GM18508 (cell line): ENCODE results near the gene NAA38.

ENCODE experiments used
- ATAC-seq: cut with Tn5 transposase; IDR thresholded peaks from one replicate; pipeline ENCODE4 v1.9.1; 2021; ENCODE audit warnings: moderate number of reproducible peaks; ENCODE audit not compliant: insufficient read depth, unreplicated experiment

The NAA38 gene, protein sequence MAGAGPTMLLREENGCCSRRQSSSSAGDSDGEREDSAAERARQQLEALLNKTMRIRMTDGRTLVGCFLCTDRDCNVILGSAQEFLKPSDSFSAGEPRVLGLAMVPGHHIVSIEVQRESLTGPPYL

DNA sequence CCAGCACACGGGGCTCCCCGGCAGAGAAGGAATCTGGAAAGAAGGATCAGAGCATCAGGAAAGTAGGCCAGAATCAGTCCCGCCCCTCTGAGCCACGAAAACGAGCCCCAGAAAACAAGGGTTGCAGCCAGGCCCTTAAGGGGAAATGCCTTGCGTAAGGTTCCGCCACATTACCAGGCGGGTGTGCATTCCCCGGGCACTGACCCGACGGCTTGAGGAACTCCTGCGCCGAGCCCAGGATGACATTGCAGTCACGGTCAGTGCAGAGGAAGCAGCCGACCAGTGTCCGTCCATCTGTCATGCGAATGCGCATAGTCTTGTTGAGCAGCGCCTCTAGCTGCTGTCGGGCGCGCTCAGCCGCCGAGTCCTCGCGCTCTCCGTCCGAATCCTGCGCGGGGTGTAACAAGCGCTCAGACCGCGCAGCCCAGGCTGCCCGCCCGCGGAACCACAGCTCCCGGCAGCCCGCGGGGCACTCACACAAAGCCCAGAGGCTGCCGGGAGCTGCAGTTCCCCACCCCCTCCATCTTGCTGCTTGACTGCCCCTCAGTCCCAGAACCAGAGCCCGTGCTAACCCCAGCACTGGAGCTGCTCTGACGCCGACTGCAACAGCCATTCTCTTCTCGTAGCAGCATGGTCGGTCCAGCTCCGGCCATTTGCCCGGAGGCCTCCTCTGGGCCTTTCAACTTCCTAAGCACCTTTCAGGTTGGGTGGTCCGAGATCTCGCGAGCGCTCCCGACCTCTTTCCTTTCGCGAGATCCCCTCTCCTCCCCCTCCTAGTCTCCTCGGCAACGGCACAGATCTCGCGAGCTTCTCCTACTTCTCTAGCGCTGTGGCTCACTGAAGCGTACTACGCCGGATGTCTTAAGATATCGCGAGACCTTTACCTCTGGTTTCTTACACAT lies at the start of gene NAA38:
TSS of gene NAA38 (minus strand) at position 749 of the 902 bp plus-strand sequence. CDS start at position 653, 96 bp downstream.
- ATAC-seq, result peak; percentile 50

DNA sequence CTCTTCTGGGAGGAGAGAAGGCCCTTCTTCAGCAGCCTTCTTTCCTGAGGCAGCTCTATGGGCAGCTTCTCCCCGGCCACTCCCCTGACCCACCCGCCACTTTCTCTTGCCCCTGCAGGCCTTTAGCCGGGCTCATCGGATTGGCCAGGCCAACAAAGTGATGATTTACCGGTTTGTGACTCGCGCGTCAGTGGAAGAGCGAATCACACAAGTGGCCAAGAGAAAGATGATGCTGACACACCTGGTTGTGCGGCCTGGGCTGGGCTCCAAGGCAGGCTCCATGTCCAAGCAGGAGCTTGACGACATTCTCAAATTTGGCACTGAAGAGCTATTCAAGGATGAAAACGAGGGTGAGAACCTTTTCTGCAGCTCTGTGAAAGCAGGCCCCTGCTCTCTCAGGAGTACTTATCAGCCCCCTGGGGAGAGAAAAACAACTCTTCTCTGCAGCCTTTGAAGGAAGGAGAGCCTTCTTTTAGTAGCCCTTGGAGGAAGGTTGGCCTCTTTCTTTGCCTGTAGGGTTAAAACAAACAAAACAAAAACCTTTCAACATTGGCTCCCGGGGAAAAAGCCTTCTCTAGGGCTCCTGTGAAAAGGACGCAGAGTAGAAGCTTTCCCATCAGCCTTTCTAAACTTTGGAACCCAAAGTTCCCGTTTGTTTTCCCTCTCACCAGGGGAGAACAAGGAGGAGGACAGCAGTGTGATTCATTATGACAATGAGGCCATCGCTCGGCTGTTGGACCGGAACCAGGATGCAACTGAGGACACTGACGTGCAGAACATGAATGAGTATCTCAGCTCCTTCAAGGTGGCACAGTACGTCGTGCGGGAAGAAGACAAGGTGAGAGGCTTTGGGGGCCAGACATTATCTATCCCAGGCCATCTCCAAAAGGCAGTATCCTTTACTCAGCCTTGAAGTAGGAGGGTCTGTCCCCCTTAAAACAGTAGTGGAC lies 46.1 kb upstream of the NAA38 start:
- ATAC-seq, result no peak

DNA sequence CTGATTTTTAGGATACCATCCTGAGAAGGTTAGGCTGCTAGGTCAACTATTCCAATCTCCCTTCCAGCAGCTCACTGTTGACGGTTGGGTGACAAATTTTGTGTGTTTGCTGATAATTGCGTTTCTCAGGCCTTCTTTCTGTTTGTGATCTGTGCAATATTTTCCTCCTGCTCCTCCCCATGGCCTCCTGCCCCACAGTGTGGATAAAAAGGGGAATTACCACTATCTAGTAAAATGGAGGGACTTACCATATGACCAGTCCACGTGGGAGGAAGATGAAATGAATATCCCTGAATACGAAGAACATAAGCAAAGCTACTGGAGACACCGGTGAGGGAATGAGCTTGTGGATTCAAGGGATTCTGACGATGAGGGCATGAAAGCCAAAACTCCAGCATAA lies 40.4 kb upstream of the NAA38 start:
- no peak for ATAC-seq

DNA sequence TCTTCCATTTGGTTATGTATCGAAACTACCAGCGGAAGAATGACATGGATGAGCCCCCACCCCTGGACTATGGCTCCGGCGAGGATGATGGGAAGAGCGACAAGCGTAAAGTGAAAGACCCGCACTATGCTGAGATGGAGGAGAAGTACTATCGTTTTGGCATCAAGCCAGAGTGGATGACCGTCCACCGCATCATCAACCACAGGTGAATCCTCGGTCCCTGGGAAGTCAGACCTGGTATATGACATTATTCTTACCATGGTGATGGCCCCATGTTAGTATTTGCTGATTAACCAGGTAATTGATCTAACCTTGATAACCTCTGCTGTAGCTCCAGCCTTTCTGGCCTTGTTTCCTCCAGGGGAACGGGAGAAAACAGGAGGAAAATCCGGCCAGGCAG lies 39.7 kb upstream of the NAA38 start:
- no peak for ATAC-seq

DNA sequence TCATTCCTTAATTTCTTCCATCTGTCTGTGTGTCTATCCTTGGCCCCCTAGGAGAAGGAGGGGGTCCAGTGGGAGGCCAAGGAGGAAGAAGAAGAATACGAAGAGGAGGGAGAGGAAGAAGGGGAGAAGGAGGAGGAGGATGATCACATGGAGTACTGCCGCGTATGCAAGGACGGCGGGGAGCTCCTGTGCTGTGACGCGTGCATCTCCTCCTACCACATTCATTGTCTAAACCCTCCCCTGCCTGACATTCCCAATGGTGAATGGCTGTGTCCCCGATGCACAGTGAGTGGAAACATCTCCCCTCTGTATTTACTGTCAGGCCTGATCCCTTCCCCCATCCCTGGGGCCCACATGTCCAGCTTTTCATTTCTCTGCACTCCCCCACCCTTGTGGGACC lies 37.5 kb upstream of the NAA38 start:
- ATAC-seq, result no peak

DNA sequence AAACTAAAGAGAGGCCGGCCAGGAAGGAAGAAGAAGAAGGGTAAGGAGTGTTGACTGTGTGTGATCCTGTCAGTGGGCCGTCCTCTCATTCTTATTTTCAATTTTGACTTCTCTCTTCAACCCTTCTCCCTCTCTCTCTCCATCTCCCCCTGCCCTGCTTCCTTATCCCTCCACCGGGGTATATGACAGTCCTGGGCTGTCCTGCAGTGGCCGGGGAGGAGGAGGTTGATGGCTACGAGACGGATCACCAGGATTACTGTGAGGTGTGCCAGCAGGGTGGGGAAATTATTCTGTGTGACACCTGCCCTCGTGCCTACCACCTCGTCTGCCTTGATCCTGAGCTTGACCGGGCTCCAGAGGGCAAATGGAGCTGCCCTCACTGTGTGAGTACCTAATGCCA lies 36.9 kb upstream of the NAA38 start:
- ATAC-seq, result no peak

DNA sequence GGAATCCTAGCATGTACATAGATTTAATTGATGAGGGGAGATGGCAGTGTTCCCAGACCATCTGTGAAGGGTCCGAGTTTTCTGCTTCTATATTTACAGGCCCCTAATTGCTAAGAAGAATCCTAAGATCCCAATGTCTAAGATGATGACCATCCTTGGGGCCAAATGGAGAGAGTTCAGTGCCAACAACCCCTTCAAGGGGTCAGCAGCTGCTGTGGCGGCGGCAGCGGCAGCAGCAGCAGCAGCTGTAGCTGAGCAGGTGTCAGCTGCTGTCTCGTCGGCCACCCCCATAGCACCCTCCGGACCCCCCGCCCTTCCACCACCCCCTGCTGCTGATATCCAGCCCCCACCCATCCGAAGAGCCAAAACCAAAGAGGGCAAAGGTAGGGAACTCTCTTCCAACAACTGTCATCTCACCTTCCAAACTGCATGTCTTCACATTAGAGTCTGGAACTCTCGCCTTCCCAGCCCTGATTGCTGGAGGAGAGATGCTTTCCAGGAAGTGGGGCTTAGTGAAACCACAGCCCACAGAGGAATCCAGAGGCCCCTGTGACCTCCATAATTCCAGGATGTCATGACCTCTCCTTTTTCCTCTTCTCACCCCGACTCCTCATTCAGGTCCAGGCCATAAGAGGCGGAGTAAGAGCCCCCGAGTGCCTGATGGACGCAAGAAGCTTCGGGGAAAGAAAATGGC lies 36.0 kb upstream of the NAA38 start:
- no peak for ATAC-seq

DNA sequence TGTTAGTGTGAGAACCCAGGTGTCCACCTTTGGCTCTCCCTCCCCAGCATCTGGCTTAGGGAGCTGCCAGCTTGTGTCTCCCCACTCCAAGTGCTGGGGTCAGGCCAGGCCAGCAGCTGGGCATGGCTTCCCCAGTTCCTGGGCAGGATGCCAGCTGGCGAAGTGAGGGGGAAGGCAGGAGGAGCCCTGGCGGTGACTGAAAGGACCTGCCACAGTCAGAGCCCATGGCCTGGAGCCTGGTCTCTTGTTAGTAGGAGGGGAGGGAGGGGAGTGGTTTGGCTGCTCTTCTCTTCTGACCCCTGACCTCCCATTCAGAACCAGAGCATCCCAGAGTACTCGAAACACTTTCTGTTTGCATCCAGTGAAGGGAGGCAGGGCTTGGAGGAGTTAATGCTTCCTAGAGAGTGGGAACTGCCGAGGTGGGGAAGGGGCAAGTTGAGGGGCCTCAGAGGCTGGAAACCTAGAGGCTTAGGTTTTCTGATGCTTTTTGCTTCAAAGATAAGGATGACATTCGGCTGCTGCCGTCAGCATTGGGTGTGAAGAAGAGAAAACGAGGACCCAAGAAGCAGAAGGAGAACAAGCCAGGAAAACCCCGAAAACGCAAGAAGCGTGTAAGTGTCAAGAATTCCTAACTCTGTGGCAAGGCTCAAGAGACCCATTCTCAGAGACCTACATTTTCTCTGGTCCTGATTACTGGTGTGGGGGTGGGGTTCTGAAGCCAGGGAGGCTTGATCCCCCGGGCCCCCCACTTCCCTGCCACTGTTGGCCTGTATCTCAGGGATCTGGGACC lies 32.0 kb upstream of the NAA38 start:
- ATAC-seq, result no peak

DNA sequence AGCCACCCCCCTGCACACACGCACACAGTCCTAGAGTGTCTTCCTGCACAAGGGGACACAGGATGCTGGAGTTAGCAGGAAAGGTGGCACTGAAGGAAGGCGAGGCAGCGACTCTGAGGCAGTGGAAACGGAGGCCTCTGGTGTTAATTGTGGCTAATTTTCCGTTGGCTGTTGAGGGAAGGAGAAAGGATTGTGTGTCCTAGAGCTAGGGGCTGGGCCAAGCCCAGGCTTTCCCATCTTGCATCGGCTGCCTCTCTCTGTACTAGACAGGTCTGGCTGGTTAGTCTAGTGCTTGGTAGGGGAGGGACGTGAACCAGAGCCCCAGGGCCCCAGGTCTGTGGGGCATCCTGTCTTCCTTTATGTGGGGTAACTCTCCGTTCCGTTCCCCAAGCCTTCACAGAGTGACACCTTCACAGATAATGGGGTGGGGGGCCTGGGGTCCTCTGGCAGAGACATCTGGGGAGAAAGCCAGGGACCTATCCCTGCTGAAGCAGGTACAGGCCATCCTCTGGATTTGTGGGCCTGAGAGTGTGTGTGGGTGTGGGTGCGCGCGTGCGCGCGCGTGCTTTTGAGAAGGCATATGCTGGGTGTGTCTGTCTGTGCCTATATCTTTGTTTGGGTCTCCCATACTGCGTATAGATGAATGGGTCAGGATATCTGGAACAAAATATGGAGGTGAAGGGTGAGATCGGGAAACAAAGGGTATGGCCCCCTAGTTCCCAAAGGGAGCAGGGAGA lies 31.0 kb upstream of the NAA38 start, which contains the start of gene CHD3:
TSS of gene CHD3 (plus strand) at position 606 of the 737 bp plus-strand sequence. CDS start 212 bp downstream, outside the sequence.
- no peak for ATAC-seq

DNA sequence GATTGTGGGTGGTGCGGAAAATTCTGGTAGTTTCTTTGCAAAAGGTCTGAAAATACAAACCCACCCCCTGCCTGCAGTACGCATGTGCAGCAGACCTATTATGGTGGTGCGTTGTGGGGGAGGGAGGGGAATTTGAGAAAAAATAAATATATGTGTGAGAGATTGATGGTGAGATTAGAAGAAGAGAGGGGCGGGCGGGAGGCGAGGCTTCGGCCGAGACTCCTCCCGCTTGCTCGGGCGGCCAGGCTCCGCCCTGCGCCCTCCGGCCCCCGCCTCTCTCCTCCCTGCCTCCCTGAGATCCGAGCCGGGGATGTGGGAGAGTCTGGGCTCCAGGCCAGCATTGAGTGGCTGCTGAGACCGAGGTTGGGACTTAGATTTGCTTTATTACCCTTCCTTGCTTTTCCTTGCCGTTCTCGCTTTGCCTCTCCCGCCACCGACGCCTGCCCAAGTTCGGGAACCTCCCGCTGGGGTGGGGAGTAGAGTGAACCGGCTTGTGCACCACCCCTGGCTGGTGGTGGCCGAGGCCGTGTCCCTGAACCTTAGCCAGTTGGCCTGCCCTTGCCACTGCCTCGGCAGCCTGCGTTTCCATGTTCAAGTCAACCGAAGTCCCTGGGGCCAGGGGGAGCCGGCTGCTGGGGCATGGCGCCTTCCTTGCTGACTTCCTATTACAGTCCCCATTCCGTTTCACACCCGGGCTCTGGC lies 30.3 kb upstream of the NAA38 start:
- no peak for ATAC-seq

DNA sequence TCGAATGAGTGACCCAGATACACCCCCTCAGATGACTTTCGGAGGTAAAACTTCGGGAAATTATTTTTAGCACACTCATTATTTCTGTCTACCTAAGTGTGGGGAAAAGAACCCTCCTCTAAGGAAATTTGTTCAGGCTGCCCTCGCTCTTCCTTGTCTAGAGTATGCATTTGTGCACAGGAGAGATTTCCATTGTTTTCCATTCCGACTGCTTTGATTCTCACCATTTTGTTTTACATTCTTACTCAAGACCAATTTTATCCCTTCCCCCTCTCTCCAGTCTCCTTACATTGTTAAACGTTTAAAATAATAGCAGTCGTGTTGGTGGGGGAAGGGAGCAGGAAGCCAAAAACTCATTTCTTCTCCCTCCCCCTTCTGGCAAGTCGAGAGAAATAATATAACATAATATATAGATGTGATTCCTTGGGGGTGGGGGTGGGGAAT lies 29.7 kb upstream of the NAA38 start:
- ATAC-seq, result no peak

DNA sequence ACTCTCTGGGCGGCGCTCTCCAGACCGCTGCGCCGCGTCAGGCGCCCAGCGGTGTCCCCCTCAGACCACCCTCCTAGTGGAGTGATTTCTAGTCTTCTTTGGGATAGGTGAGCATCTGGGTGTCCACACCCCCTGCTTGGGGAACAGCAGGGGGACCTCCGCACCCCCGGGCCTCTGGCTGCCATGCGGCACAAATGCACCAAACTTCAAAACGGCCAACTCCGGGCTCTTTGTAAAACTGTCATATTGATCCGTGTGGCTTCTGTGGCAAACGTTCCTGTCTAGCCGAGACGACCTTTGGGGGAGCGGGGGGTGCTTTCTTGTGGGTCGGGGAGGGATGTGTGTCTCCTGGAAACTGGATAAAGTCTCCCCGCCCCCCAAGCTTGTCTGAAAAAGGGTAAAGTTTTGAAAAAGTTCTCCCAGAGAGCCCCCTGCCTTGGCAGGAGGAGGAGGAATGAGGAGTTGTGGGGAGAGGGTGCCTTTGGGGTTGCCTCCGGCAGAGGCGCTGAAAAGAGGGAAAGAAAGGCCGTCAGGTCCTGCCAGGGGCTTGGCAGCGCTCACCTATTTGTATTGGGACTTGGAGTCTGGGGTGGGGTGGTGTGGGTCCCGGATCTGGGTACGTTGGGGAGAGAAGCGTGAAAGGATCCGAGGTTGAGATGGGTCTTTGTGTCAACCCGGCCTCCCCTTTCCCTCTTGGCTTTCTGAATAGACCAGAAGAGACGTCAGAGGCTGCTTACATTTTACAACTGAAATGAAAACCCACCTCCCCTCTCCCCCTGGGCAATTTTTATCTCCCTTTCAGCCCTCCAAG lies 29.1 kb upstream of the NAA38 start:
- no peak for ATAC-seq

DNA sequence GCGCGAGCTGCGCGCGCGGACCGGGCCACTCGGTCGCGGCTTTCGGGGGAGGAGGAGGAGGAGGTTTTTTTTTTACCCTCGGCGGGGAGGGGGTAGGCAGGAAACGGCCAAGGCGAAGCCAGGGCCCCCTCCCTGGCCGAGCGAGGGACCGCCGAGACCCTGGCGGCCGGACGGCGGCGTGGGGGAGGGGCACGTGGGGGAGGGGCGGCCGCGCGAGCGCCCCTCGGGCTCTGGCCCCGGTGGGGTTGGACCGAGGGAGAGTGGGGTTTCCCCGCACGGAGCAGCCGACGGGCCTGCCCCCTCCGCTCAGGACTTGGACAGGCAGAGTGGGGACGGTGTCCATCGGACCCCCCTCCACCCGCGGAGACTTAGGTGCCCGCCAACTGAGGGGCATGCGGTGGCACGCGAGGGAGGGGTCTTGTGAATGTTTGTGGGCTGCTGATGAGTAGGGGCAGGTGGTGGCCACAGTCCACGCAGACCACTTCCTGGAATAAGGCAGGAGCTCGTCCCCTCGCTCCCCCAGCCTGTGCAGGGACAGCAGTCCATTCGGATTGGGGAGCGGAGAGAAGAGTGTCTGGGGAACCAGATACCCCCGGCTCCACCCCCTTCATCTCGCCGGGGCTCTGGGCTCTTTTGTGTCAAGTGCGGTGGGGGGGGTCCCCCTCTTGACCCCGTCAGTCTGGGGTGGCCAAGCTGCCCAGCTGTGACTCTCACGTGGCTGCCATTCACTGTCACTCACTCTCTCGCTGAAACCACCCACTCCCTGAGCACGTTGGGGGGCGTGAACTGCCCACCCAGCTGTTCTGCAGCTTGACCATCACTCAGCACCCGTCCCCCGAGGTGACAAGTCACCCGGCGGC lies 28.2 kb upstream of the NAA38 start:
- no peak for ATAC-seq

DNA sequence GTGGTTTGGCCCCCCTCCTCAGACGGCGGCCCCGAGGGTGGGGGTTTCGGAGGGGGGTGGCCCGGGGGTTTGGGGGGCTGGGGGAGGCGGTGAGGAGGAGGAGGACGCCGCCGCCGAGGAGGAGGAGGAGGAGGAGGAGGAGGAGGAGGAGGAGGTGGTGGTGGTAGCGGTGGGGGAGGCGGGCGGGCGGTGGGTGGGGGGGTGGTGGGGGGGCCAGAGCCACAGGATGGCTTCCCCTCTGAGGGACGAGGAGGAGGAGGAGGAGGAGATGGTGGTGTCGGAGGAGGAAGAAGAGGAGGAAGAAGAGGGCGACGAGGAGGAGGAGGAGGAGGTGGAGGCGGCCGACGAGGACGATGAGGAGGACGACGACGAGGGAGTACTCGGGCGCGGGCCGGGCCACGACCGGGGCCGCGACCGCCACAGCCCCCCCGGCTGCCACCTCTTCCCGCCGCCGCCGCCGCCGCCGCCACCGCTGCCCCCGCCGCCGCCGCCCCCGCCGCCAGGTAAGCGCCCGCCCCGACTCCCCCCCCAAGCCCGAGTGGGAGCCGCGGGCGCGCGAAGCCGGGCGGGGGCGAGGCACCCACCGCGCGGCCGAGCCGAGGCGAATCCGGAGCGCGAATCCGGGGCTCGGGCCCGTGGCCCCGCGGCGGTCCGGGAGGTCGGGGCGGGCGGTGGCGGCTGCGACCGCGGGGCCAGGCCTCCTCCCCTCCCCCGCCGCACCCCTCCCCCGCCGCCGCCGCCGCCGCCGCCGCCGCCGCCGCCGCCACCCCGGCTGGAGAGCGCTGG lies 27.4 kb upstream of the NAA38 start:
- ATAC-seq, result no peak

DNA sequence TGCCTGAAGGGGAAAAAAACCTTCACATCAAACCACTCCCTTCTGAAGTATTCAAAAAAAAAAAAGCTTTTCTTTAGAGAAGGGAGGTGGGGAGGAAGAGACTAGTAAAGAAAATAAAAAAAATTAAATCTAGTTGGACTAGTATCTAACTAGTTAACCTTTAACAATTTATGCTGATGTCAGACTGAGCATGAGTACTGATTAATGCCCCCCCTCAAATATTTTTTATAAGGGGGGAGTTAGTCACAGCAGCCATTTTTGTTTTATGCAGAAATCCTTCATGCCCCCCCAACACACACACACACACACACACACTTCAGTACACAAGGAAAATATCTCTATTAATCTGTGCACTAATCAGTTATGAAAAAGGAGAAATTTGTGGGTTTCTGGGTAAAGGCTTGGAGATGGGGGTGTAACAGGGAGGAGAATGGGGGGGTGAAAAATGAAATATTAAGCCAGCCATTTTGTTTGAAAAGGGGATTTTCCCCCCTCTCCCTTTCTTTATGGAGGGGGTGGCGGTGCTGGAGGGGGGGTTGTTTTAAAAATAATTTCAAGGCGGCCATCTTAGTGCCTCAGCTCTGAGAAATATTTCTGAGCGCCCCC lies 26.5 kb upstream of the NAA38 start:
- ATAC-seq, result no peak
